KMS-11 (cell line): ENCODE measurements around the gene GLP1R.

Experiments used
- H2AFZ ChIP-seq: fragments of 200-600 bp; sonication (generic); 2 replicates; pipeline ENCODE4 v1.6.1; 2016; ENCODE audit warnings: antibody characterized with exemption, mixed run types, low read depth
- H3K27ac ChIP-seq: fragments of 200-600 bp; sonication (generic); 2 replicates; pipeline ENCODE4 v1.6.1; 2016; ENCODE audit warnings: mild to moderate bottlenecking, mixed run types
- H3K27me3 ChIP-seq: fragments of 200-600 bp; sonication (generic); 2 replicates; pipeline ENCODE4 v1.6.1; 2017; ENCODE audit warnings: mild to moderate bottlenecking, low read depth, mixed run types, moderate library complexity; ENCODE audit not compliant: insufficient read depth
- H3K36me3 ChIP-seq: fragments of 200-600 bp; sonication (generic); 2 replicates; pipeline ENCODE4 v1.6.1; 2017; ENCODE audit warnings: mild to moderate bottlenecking, mixed run types; ENCODE audit not compliant: insufficient read depth
- H3K4me1 ChIP-seq: fragments of 200-600 bp; sonication (generic); 2 replicates; pipeline ENCODE4 v1.6.1; 2016; ENCODE audit warnings: mild to moderate bottlenecking, low read depth, mixed run types; ENCODE audit not compliant: poor library complexity, severe bottlenecking
- H3K4me2 ChIP-seq: fragments of 200-600 bp; sonication (generic); 2 replicates; pipeline ENCODE4 v1.7.0; 2016; ENCODE audit warnings: mild to moderate bottlenecking, mixed run types
- H3K4me3 ChIP-seq: fragments of 200-600 bp; sonication (generic); IDR thresholded peaks from 2 replicates; pipeline ENCODE4 v1.6.1; 2017; ENCODE audit warnings: low read depth, low read length, mixed read lengths; ENCODE audit not compliant: insufficient read depth
- H3K79me2 ChIP-seq: fragments of 200-600 bp; sonication (generic); 2 replicates; pipeline ENCODE4 v1.6.1; 2016; ENCODE audit warnings: low read depth, mixed run types; ENCODE audit not compliant: insufficient read depth
- H3K9ac ChIP-seq: fragments of 200-600 bp; sonication (generic); 2 replicates; pipeline ENCODE4 v1.6.1; 2016; ENCODE audit warnings: mild to moderate bottlenecking, mixed run types
- H4K20me1 ChIP-seq: fragments of 200-600 bp; sonication (generic); 2 replicates; pipeline ENCODE4 v1.6.1; 2016; ENCODE audit warnings: mild to moderate bottlenecking, mixed run types; ENCODE audit not compliant: insufficient read depth
- TF ChIP-seq, protein P1 (sequence below): fragments of 200-600 bp; sonication (generic); conservative IDR thresholded peaks from 2 replicates; pipeline ENCODE4 v1.6.1; 2017; ENCODE audit warnings: low read depth, mild to moderate bottlenecking, antibody characterized with exemption, low read length, moderate library complexity, mixed read lengths

GLP1R gene

DNA sequence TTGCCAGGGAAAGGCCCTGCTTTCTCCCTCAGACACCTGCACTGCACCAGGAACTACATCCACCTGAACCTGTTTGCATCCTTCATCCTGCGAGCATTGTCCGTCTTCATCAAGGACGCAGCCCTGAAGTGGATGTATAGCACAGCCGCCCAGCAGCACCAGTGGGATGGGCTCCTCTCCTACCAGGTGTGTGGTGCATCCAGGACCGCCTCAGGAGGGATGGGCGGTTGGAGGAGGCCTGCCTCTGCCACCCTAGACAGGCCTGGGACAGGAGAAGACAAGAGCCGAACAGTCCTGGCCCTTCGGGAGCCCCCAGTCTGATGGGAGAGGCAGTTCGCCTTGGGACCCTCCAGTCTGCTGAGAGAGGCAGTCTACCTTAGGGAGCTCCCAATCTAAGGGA, 24.2 kb downstream of the GLP1R start:
- Histone ChIP-seq H3K27me3 (no peaks in the 10 kb centered on the region), H3K79me2 (no peaks in the 10 kb centered on the region), H4K20me1 (no peaks in the 10 kb centered on the region), H3K4me2 (no peak overlapping the region), H3K9ac (no peak overlapping the region), H2AFZ (no peak overlapping the region), H3K36me3 (no peaks in the 10 kb centered on the region), H3K4me3 (no peak overlapping the region), H3K4me1 (no peaks in the 10 kb centered on the region), H3K27ac (no peak overlapping the region)
- TF ChIP-seq, protein P1, sequence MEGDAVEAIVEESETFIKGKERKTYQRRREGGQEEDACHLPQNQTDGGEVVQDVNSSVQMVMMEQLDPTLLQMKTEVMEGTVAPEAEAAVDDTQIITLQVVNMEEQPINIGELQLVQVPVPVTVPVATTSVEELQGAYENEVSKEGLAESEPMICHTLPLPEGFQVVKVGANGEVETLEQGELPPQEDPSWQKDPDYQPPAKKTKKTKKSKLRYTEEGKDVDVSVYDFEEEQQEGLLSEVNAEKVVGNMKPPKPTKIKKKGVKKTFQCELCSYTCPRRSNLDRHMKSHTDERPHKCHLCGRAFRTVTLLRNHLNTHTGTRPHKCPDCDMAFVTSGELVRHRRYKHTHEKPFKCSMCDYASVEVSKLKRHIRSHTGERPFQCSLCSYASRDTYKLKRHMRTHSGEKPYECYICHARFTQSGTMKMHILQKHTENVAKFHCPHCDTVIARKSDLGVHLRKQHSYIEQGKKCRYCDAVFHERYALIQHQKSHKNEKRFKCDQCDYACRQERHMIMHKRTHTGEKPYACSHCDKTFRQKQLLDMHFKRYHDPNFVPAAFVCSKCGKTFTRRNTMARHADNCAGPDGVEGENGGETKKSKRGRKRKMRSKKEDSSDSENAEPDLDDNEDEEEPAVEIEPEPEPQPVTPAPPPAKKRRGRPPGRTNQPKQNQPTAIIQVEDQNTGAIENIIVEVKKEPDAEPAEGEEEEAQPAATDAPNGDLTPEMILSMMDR = no peak

DNA sequence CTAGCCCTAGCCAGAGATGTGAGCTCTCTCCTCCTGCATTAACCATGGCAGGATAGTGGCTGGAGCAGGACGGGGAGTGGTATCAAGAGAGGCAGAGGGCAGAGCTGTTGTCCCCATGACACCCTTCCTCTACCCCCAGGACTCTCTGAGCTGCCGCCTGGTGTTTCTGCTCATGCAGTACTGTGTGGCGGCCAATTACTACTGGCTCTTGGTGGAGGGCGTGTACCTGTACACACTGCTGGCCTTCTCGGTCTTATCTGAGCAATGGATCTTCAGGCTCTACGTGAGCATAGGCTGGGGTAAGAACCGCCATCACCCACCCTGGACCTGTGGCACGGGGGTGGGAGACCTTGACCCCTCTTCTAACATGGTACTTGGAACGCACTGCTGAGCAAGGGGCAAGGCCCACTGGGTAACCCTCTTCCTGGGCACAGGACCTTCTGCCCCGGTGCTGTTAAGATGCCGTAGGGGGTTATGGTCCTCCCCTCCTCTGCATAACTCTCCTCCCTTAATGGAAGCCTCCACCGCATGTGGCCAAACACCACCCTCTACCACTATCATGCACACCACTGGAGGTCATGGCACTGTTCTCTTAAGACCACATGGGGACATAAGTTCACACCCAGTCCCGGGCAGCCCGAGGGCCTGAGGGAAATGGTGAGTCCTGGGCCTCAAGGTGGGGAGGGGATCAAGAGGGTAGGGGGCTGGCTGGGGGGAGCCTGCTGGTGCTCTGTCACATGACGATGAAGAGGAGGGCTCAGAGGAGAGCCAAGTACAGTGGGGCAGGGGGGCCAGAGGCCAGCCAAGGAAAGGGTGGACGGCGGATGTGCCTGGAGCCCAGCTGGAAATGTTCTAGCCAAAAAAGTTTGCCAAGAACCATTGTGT, 25.1 kb downstream of the GLP1R start:
- TF ChIP-seq, protein P1 = no peak
- Histone ChIP-seq H3K9ac (no peak overlapping the region), H3K36me3 (no peaks in the 10 kb centered on the region), H4K20me1 (no peaks in the 10 kb centered on the region), H3K27ac (no peak overlapping the region), H3K4me2 (no peak overlapping the region), H3K4me3 (no peak overlapping the region), H2AFZ (no peak overlapping the region), H3K4me1 (no peaks in the 10 kb centered on the region), H3K79me2 (no peaks in the 10 kb centered on the region), H3K27me3 (no peaks in the 10 kb centered on the region)

DNA sequence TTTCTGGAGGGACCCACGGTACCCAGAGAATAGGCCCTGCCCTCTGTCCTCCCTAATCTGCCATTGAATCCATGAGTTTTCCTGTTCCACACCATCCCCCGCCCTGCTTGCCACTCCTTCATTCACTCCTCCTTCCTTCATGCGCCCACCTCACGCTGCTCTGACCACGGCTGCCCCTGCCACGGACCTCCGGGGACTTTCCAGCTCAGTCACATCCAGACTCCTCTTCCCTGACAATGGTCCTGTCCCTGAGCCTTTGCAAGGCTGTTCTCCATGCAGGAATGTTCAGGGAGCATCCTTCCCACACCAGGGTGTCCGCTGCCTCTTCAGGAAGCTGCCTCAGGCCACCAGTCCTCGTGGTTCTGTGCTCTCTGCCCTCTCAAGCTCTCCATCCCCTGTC, 25.9 kb downstream of the GLP1R start:
- H3K27me3 ChIP-seq = no peaks in the 10 kb centered on the region
- TF ChIP-seq, protein P1 = no peak
- H3K27ac ChIP-seq = no peak overlapping the region
- no peak overlapping the region for H3K9ac ChIP-seq
- H2AFZ ChIP-seq = no peak overlapping the region
- H3K4me1 ChIP-seq = no peaks in the 10 kb centered on the region
- H3K4me3 ChIP-seq = no peak overlapping the region
- no peaks in the 10 kb centered on the region for H3K79me2 ChIP-seq
- no peak overlapping the region for H3K4me2 ChIP-seq
- no peaks in the 10 kb centered on the region for H3K36me3 ChIP-seq
- H4K20me1 ChIP-seq = no peaks in the 10 kb centered on the region

DNA sequence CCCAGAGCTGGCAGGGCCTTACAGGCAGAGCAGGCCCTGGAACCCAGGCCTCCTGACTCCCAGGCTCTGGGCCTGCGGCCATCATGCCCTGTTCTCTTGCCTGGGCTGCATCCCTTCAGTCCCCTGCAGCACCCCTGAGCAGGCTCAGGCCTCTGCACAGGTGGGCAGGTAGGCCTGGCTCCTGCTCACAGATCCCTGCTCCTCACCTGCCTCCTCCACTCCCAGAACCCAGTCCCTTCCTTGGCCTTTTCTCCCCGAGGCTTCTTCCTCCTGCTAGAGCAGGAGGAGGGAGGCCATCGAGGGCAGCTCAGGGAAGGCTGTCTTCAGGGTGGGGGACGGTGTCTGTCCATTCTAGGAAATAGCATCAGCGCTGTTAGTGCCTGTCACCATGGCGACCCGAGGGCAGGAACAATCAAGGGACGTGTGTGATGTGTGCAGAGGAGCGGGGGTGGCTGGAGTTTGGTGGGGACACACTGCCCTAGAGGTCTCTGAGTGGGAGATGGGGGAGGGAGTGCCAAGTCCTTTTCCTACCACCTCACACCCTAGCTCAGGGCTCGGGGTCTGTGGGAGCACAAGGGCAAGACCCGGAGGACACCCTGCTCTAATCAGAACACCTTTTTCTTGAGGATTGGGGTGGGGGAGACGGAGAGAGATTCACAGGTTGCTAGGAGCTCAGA, 26.6 kb downstream of the GLP1R start:
- Histone ChIP-seq H3K27me3 (no peaks in the 10 kb centered on the region), H4K20me1 (no peaks in the 10 kb centered on the region), H2AFZ (no peak overlapping the region), H3K4me1 (no peaks in the 10 kb centered on the region), H3K4me2 (no peak overlapping the region), H3K9ac (no peak overlapping the region), H3K36me3 (no peaks in the 10 kb centered on the region), H3K4me3 (no peak overlapping the region), H3K79me2 (no peaks in the 10 kb centered on the region), H3K27ac (no peak overlapping the region)
- TF ChIP-seq, protein P1 = no peak
